Stimulated activated CD8-positive, alpha-beta memory T cell treated with anti-CD3 and anti-CD28 coated beads, Interleukin-15, amount 100 ng/mL, for 4 hours (primary cell): Measurements from ENCODE around the gene SLC25A31.

Experiments
- DNase-seq, 2 donors: peaks; one replicate each; pipeline ENCODE4 v3.0.0-alpha.2; 2020; ENCODE audit warnings: low read depth in 2 of 2

The SLC25A31 gene

DNA sequence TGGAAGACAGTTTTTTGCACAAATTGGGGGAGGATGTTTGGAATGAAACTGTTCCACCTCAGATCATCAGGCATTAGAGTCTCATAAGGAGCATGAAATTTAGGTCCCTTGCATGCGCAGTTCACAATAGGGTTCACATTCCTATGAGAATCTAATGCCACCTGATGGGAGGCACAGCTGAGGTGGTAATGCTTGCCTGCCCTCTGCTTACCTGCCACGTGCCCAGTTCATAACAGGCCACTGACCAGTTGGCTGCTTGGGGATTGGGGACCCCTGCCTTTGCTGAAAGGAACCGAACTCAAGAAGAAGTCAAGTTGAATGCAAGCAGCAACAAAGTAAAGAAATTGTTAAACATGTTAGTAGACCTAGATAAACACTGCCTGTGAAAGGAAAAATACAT lies 47.3 kb downstream of the SLC25A31 start:
- DNase-seq = no peak

- no peak for DNase-seq
Observed at GRCh38 chr4:127778102-127778501, 47.9 kb downstream of the SLC25A31 start.

DNA sequence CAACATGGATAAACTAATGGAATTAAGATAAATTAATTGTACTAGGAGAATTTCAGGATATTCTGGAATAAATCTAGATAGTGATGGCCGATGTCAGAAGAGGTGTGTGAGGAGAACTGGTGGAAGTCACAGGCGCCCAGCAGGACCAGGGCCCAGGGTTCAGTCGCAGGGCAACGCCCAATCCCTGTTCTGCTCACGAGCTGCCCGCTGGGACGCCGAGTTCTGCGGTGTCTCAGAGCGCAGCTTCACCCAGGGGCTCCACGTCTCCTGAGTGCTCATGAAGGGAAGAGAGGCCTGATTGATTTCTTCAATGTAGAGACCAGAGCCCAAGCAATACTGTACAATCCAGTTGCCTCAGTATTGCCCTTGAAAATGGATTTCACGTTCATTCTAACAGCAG lies 50.4 kb downstream of the SLC25A31 start:
- DNase-seq = no peak

DNA sequence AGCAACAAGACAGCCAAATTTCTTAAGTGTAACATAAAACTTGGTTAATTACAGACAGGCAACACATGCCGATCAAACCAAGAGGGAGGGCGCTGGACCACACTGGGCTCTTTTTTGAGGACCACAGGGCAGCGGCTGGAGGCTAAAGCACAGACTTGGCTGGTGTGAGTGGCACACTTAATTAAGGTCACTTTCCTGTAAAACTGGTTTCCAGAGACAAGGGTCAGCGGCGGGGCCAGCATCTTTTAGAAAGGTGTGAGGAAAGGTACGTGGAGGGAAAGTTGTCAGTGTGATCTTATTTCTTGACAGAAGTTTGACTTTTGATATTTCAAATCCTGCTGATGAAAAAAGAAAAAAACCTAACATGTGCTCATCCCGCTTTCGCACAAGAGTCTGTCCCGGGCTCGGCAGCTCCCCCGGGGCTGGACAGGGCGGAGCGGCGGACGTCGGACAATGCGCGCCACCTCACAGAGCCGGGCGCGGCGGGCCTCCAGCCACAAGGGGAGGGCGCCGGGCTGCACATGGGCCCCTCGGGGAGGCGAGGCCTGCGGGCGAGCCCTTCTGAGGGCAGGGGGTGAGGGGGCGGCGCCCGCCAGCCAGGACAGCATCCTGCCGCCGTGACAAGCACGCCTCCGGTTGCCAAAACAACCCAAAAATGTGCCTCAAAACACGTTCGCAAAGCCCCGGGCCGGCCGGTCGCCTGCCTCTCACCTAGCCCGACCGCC lies 51.3 kb downstream of the SLC25A31 start:
- DNase-seq = no peak

DNA sequence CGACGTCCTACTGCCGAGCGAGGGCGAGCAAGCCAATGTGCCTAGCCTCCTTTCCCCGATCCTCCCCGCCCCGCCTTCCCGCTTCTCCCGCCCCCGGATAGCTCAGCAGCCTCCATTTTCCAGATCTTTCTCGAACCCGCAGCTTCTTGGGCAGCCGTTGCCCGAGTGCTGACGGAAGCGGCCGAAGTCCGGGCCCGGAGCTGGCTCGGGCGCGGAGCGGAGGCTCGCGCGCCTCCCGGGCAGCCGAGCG lies 51.8 kb downstream of the SLC25A31 start:
- DNase-seq = no peak

- no peak for DNase-seq
Observed at GRCh38 chr4:127782275-127783025, 52.2 kb downstream of the SLC25A31 start, which contains the start of gene HSPA4L. Gene HSPA4L, plus strand, starts transcription at chr4:127782322. Its CDS starts 229 bp downstream, at chr4:127782551.

GRCh38 chr4:127783026-127783769 lies 53.0 kb downstream of the SLC25A31 start:
- no peak for DNase-seq

DNA sequence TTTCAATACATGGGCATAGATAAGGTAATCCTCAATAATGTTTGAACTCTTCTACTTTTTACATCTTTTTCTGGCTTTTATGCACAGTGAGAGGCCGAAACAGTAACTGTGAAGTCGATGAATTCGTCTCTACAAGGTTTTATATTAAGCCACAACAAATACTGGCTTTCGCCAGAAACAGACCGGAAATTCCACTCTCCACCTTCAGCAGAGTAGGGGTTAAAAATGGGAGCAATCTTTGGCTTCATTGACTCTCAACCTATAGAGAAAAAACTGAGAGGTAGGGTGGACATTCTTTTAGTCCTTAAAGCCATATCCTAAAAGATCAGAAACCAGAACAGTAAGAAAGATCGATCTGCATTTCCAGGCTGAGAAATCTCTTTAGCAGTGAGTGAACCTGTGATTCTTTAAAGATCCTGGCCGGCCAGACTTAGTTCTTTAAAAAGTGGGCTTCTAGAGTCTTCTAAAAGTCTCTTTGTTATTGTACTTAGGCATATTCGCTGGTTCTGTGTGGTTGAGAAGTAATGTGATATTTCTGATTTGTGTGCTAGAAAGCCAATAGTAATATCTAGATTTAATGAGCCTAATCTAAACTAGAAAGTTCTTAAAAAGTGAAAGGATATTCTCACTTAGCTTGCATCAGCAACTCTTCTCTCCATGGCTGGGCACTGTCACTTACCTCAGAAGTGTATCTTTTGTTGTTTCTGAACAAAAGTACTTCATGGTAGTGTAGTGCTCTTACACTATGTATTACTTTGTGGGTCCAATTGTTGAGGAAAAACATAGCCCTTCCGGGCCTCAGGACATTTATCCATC lies 54.0 kb downstream of the SLC25A31 start:
- no peak for DNase-seq

- no peak for DNase-seq
Observed at GRCh38 chr4:127788517-127788916, 58.3 kb downstream of the SLC25A31 start.

- no peak for DNase-seq
Observed at GRCh38 chr4:127791391-127791790, 61.2 kb downstream of the SLC25A31 start.

DNA sequence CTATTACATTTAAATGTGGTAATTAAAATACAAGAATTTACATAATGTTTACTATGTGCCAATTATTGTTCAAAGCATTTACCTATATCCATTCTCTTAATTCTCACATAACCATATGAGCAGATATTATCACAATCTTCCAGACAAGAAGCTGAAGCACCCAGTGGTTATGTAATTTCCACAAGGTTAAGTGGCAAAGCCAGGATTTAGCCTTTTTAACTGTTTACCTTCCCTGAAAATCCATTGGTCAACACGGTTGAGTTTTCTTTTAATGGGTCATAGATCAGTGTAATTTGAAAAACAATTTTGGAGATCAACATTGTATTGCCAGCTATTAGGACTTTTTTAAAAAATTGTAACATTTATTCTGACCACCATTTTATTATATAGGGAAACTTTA lies 63.3 kb downstream of the SLC25A31 start:
- DNase-seq = no peak

- DNase-seq = no peak
Observed at GRCh38 chr4:127799711-127800110, 69.5 kb downstream of the SLC25A31 start.

- DNase-seq = no peak
Observed at GRCh38 chr4:127809173-127809800, 79.1 kb downstream of the SLC25A31 start.

- no peak for DNase-seq
Observed at GRCh38 chr4:127810551-127810950, 80.4 kb downstream of the SLC25A31 start.

GRCh38 chr4:127822430-127822829 lies 92.2 kb downstream of the SLC25A31 start:
- no peak for DNase-seq
